ENCODE results near the gene CETN1. TPM values are rescaled to one million over a fixed set of nuclear protein-coding genes. Genes with fewer than 3 reads are reported as not detected.

CETN1 gene
- total RNA-seq, 4 donors from 2014 or later: not detected

DNA sequence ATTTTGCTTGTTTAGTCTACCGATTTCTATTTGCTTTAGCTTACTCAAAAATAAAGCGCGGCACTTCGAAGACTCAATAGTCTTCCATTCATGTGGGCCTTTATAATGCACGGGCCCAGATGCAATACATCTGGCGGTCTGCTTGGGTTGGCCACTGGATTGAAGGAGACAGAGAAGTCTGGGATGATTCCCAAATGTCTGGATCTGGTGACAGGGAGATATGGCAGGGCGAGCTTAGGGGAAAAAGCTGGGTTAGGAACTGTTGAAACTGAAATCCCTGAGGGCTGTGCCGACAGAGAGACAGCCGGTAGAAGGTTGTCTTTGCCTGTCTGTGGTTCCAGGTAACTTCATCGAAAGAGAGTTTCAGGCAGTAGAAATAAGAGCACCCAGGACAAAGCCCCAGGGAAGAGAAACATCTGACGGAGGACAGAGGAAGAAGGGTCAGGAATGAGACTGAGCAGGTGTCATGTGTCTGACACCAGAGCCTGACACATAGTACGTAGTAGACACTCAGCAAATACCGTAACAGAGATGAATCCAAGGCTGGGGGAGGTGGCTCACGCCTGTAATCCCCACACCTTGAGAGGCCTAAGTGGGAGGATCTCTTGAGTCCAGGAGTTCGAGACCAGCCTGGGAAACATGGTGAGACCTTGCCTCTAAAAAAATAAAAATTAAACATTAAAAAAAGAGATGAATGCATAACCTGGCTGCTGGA, 30.2 kb downstream of the CETN1 start:
- no peak for DNase-seq (ENCODE audit: extremely low spot score)
- TF ChIP-seq, protein P1, sequence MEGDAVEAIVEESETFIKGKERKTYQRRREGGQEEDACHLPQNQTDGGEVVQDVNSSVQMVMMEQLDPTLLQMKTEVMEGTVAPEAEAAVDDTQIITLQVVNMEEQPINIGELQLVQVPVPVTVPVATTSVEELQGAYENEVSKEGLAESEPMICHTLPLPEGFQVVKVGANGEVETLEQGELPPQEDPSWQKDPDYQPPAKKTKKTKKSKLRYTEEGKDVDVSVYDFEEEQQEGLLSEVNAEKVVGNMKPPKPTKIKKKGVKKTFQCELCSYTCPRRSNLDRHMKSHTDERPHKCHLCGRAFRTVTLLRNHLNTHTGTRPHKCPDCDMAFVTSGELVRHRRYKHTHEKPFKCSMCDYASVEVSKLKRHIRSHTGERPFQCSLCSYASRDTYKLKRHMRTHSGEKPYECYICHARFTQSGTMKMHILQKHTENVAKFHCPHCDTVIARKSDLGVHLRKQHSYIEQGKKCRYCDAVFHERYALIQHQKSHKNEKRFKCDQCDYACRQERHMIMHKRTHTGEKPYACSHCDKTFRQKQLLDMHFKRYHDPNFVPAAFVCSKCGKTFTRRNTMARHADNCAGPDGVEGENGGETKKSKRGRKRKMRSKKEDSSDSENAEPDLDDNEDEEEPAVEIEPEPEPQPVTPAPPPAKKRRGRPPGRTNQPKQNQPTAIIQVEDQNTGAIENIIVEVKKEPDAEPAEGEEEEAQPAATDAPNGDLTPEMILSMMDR (IDR thresholded peaks at IDR 0.05): no peak
- no peak for TF ChIP-seq POLR2A (IDR thresholded peaks at IDR 0.05; ENCODE audit: low read depth)
- no peak for TF ChIP-seq POLR2AphosphoS5 (IDR thresholded peaks at IDR 0.05)
- TF ChIP-seq EP300 (IDR thresholded peaks at IDR 0.05): no peak
- Histone ChIP-seq H3K4me3 (no peak overlapping the region), H3K36me3 (no peaks in the 10 kb centered on the region), H3K27ac (replicated peaks in 1 of 4) (no peak overlapping the region), H3K27me3 (no peaks in the 10 kb centered on the region), H3K4me1 (peaks cover 0 to 2% (median 0%) of the 10 kb centered on the region in 4 donors), H3K9me3 (no peaks in the 10 kb centered on the region)
- intact Hi-C loops (cut with DNase I): no loop called here
- 79% methylated on average over 15 of the region's 15 CpGs for WGBS

DNA sequence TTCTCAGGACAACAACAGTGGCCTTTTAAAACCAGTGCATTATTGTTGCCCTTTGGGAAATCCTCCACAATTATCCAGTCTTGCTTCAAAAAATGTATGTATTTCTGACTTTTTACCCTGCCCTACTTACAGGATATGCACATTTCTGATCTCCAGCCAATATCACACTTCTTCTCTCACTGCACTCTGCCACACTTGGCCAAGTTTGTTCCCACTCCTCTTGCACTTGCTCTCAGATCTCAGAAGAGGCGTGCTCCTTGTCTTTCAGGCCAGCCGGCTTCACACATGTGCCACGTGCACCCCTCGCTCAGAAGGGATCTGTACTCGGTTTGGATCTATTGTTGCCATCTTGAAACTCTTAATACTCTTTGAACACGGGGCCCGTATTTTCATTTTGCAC, 32.0 kb downstream of the CETN1 start:
- intact Hi-C loops (cut with DNase I): no loop called here

DNA sequence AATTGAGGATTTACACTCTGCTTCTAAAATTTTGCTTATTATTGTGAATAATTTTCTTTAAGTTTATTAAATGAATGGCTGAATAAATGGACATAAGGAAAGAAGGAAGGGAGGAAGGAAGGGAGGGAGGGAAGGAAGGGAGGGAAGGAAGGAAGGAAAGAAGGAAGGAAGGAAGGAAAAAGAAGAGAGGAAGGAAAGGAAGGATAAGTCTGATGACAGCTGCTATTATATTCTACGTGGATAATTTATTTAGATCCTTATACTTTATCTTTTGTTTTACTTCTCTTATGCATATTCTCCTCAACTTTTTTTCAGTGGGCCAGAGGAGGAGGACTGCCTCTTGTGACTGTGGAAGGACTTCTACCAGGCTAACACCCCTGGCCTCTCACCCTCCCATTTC, 34.0 kb downstream of the CETN1 start:
- H3K4me1 ChIP-seq: peaks cover 0 to 8% (median 3%) of the 10 kb centered on the region in 4 donors
- no peak overlapping the region for H3K4me3 ChIP-seq
- 78% methylated on average over 1 of the region's 1 CpG for WGBS
- TF ChIP-seq POLR2AphosphoS5 (IDR thresholded peaks at IDR 0.05): no peak
- TF ChIP-seq, protein P1 (IDR thresholded peaks at IDR 0.05): no peak
- no peak for TF ChIP-seq POLR2A (IDR thresholded peaks at IDR 0.05; ENCODE audit: low read depth)
- no peak for TF ChIP-seq EP300 (IDR thresholded peaks at IDR 0.05)
- peak overlapping the region in 1 of 4 donors; percentile 27 for H3K27ac ChIP-seq (replicated peaks in 1 of 4)
- no peaks in the 10 kb centered on the region for H3K27me3 ChIP-seq
- no peaks in the 10 kb centered on the region for H3K9me3 ChIP-seq
- no peak for DNase-seq (ENCODE audit: extremely low spot score)
- H3K36me3 ChIP-seq: no peaks in the 10 kb centered on the region
- intact Hi-C loops (cut with DNase I): no loop called here

More for the DNA sequence above, 32.0 kb downstream of the CETN1 start:
- Histone ChIP-seq H3K27ac (replicated peaks in 1 of 4) (no peak overlapping the region), H3K4me1 (peaks cover 0 to 8% (median 3%) of the 10 kb centered on the region in 4 donors), H3K4me3 (no peak overlapping the region), H3K9me3 (no peaks in the 10 kb centered on the region), H3K27me3 (no peaks in the 10 kb centered on the region), H3K36me3 (no peaks in the 10 kb centered on the region)
- TF ChIP-seq POLR2A (IDR thresholded peaks at IDR 0.05; ENCODE audit: low read depth) (no peak), POLR2AphosphoS5 (IDR thresholded peaks at IDR 0.05) (no peak), EP300 (IDR thresholded peaks at IDR 0.05) (no peak)
- TF ChIP-seq, protein P1 (IDR thresholded peaks at IDR 0.05): no peak
- 90% methylated on average over 7 of the region's 7 CpGs for WGBS
- DNase-seq (ENCODE audit: extremely low spot score): no peak

DNA sequence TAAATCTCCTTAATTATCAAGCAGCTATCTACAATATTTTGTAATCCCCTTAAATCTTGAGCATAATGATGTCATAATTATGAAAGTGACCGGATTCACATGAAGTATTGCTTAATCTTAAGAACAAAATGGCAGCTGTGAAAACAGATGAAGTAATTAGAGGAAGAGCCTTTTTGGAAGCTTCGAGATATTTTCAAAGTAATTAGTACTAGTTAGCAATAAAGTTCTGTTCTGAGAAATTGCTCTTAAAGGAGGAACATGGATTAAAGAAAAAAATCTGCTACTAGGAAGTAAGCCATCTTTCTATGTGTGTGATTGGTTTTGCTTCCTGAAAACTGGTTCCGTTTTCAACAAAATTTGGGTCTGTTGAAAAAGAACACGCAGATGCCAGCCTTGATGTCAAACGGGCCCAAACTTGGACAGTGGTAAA, 34.9 kb downstream of the CETN1 start:
- WGBS: 74% methylated on average over 5 of the region's 5 CpGs
- Histone ChIP-seq H3K27me3 (no peaks in the 10 kb centered on the region), H3K27ac (replicated peaks in 1 of 4) (no peak overlapping the region), H3K4me1 (peaks cover 0 to 8% (median 3%) of the 10 kb centered on the region in 4 donors), H3K36me3 (no peaks in the 10 kb centered on the region), H3K9me3 (no peaks in the 10 kb centered on the region), H3K4me3 (no peak overlapping the region)
- TF ChIP-seq, protein P1 (IDR thresholded peaks at IDR 0.05): no peak
- TF ChIP-seq EP300 (IDR thresholded peaks at IDR 0.05) (no peak), POLR2AphosphoS5 (IDR thresholded peaks at IDR 0.05) (no peak), POLR2A (IDR thresholded peaks at IDR 0.05; ENCODE audit: low read depth) (no peak)
- intact Hi-C loops (cut with DNase I): no loop called here
- DNase-seq (ENCODE audit: extremely low spot score): no peak

Measured in esophagus muscularis mucosa (tissue), 4 donors.